Measurements from ENCODE around the gene YOD1.
"Not testable (repeated sequence)": the region's sequence is repeated elsewhere in the genome, so short reads cannot be mapped to it uniquely, and the experiment has no call there.

YOD1 gene

DNA sequence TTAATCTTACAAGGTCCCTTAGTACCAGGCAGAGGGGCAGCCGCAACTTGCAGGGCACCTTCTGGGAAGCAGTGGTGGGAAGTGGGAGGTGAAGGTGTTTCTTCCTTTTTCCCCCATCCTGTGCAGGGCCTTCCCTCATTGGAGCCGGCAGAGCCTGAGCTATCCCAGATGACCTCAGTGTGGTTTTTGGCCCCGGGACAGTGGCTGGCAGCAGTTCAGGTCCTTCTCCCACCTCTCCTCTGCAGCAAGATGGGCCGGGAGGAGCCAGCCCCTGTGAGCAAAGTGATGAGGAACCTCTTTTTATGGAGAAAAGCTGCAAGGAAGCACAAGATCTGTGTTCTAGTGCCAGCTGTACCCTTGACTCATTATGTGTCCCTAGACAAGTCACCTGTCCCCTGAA lies 8.9 kb upstream of the YOD1 start:
- H3K9me3 Mint-ChIP-seq = no peaks in the 10 kb centered on the region
- no peak for ATAC-seq
- no peak for DNase-seq
- H3K27me3 Mint-ChIP-seq = no peaks in the 10 kb centered on the region
- peaks cover 3% of the 10 kb centered on the region for H3K4me1 Mint-ChIP-seq
- H3K27ac Mint-ChIP-seq = no peak overlapping the region
- H3K4me3 Mint-ChIP-seq = no peak overlapping the region

DNA sequence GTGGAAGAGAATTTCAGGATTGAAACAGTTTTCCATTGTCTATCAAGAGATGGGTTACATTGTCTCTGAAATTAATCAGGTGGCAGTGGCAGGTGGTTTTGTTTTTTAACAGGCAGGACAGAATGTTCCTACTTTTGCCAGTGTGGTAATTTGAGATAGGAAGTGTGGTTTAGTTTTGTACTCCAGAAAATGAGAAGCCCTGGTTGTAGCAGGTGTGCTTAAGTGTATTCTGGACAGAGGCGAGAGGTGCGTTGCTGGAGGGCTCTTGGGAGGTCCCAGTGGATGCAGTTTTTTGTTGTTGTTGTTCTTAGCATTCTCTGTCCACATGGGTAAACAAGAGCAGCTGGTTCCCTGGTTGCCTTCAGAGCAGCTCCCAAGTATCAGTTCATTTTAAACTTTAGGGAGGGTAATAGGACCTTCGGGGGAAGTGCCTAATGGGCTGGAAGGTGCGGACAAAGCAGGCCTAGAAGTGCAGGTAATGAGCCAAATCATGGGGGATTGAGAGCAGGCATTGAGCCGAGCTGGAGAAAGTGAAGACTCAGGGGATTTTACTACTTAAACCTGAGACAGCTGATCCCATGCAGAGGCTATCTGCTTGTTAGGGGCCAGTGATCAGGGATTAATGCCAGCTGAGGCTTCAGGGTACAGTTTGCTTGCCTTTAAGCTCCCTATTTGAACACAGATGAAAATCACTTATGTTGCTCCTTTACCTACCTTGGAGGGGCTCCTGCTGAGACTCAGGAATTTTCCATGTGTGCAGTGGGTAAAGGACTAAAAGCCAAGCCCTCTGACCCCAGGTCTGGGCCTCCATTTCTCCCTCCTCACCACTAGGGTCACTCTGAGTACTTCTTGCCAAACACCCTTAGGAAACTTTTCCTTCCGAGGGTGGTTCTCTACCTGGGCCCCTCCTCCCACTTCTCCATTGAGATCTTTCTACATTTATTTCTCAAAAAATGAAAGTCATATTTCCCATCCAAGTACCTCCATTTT lies 8.2 kb upstream of the YOD1 start:
- Mint-ChIP-seq H3K9me3 (no peaks in the 10 kb centered on the region), H3K4me1 (peaks cover 8% of the 10 kb centered on the region), H3K27ac (no peak overlapping the region), H3K4me3 (no peak overlapping the region), H3K27me3 (no peaks in the 10 kb centered on the region)
- ATAC-seq (no peak), DNase-seq (no peak)

GRCh38 chr1:207058252-207058651 lies 7.2 kb upstream of the YOD1 start:
- peaks cover 11% of the 10 kb centered on the region for H3K4me1 Mint-ChIP-seq
- H3K27me3 Mint-ChIP-seq = no peaks in the 10 kb centered on the region
- DNase-seq (no peak), ATAC-seq (no peak)
- H3K27ac Mint-ChIP-seq = no peak overlapping the region
- H3K9me3 Mint-ChIP-seq = no peaks in the 10 kb centered on the region
- H3K4me3 Mint-ChIP-seq = no peak overlapping the region

- Mint-ChIP-seq H3K4me1 (peaks cover 25% of the 10 kb centered on the region), H3K27me3 (no peaks in the 10 kb centered on the region), H3K27ac (no peak overlapping the region), H3K9me3 (no peaks in the 10 kb centered on the region), H3K4me3 (no peak overlapping the region)
- ATAC-seq (no peak), DNase-seq (no peak)
These were observed 5.7 kb upstream of the YOD1 start for GRCh38 chr1:207056673-207057072.

GRCh38 chr1:207055386-207056001 lies 4.5 kb upstream of the YOD1 start:
- H3K27ac Mint-ChIP-seq = no peak overlapping the region
- no peak for DNase-seq
- H3K4me1 Mint-ChIP-seq = peaks cover 34% of the 10 kb centered on the region
- H3K9me3 Mint-ChIP-seq = no peaks in the 10 kb centered on the region
- no peak for ATAC-seq
- H3K27me3 Mint-ChIP-seq = no peaks in the 10 kb centered on the region
- H3K4me3 Mint-ChIP-seq = no peak overlapping the region

DNA sequence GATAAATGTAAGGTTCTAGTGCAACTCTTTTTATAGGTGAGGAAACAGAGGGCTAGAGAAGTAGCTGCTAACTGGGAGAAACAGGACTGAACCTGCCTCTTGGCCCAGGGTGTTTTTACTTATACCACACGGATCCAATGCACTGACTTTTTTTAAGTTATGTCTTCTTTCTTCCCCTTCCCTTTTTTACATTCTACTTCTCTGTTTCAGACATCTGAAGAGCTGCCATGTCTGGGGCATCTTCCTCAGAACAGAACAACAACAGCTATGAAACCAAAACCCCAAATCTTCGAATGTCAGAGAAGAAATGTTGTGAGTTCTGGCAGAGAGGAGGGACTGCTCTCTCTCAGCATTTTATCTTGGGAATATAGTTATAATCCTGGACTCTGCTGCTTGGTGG lies 3.5 kb upstream of the YOD1 start:
- Mint-ChIP-seq H3K27me3 (no peaks in the 10 kb centered on the region), H3K27ac (no peak overlapping the region), H3K4me1 (peaks cover 37% of the 10 kb centered on the region), H3K9me3 (no peaks in the 10 kb centered on the region), H3K4me3 (peak overlapping the region in 1 of 2 donors; percentile 15)
- no peak for DNase-seq
- no peak for ATAC-seq

- DNase-seq (peak; percentile 94 to 95), ATAC-seq (peak; percentile 93)
- Mint-ChIP-seq H3K4me3 (peak within 1 kb of the TSS; percentile 92 to 100), H3K9me3 (no peaks in the 10 kb centered on the region), H3K4me1 (peaks cover 46% of the 10 kb centered on the region), H3K27me3 (no peaks in the 10 kb centered on the region), H3K27ac (peak within 1 kb of the TSS; percentile 97 to 98)
These were observed 2.1 kb upstream of the YOD1 start, which contains the start of gene PFKFB2 for GRCh38 chr1:207052911-207053769. Gene PFKFB2 (plus strand): TSS chr1:207053275. CDS start chr1:207054718, 1,443 bp downstream.

- no peaks in the 10 kb centered on the region for H3K27me3 Mint-ChIP-seq
- DNase-seq (peak; percentile 90 to 91), ATAC-seq (peak; percentile 65)
- peak overlapping the region; percentile 96 to 98 for H3K27ac Mint-ChIP-seq
- no peaks in the 10 kb centered on the region for H3K9me3 Mint-ChIP-seq
- peak overlapping the region; percentile 92 to 100 for H3K4me3 Mint-ChIP-seq
- peaks cover 68% of the 10 kb centered on the region for H3K4me1 Mint-ChIP-seq
These were observed 373 bp downstream of the YOD1 start for GRCh38 chr1:207050480-207051190.

DNA sequence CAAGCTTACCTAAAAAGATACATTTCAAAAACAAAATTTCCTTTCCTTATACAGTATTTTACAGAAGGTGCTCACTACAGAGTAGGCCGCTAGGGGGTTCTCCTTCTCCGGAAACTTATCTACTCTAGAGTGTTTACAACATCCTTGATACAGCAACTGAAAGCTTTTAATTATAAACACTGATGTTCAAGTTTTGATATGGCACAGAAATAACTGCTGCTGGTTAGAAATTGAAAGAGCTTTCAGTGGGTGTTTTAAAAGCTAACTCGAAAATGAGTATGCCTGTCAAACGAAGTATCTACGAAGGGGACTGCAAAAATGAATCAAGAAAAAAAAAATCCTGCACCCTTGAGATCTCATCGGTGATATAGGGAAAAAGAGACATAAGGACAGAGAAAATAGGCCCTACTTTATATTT lies 1.0 kb downstream of the YOD1 start:
- Mint-ChIP-seq H3K27me3 (no peaks in the 10 kb centered on the region), H3K4me3 (peak overlapping the region; percentile 92 to 100), H3K9me3 (no peaks in the 10 kb centered on the region), H3K27ac (peak overlapping the region; percentile 96 to 98), H3K4me1 (peaks cover 69% of the 10 kb centered on the region)
- DNase-seq (peak in 1 of 2 donors; percentile 26), ATAC-seq (peak; percentile 38)

GRCh38 chr1:207049514-207049913 lies 1.5 kb downstream of the YOD1 start:
- H3K27ac Mint-ChIP-seq = no peak overlapping the region
- no peaks in the 10 kb centered on the region for H3K9me3 Mint-ChIP-seq
- ATAC-seq (no peak), DNase-seq (no peak)
- H3K4me1 Mint-ChIP-seq = peaks cover 69% of the 10 kb centered on the region
- H3K4me3 Mint-ChIP-seq = peak overlapping the region; percentile 92 to 100
- no peaks in the 10 kb centered on the region for H3K27me3 Mint-ChIP-seq

- Mint-ChIP-seq H3K9me3 (no peaks in the 10 kb centered on the region), H3K4me3 (peak overlapping the region in 1 of 2 donors; percentile 100)
These were observed 2.0 kb downstream of the YOD1 start for GRCh38 chr1:207049054-207049453.

GRCh38 chr1:207048041-207048440 lies 3.0 kb downstream of the YOD1 start:
- Mint-ChIP-seq H3K4me3 (no peak overlapping the region), H3K9me3 (no peaks in the 10 kb centered on the region), H3K27ac (no peak overlapping the region), H3K27me3 (no peaks in the 10 kb centered on the region), H3K4me1 (peaks cover 68% of the 10 kb centered on the region)
- DNase-seq = no peak
- ATAC-seq = no peak

More at GRCh38 chr1:207049054-207049453, 2.0 kb downstream of the YOD1 start:
- H3K4me1 Mint-ChIP-seq = peaks cover 72% of the 10 kb centered on the region
- DNase-seq (no peak), ATAC-seq (no peak)
- no peak overlapping the region for H3K27ac Mint-ChIP-seq
- H3K27me3 Mint-ChIP-seq = no peaks in the 10 kb centered on the region

DNA sequence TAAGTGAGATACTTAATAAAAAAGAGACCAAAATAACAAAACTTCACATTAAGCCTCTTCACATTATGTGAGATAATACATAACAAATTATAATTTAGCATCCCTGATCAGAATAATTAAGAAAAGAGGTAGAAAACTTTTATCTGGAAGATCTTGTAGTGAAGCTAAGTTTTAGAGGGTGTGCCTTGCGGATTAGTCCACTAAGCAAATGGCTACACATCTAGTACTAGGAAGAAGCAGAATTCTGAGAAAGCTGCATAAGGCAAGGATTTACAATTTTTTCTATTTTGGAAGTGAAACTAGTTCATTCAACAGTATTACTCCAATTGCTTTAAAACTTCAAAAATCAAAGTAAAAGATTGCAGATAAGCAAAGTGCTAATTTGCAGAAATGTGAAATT lies 3.5 kb downstream of the YOD1 start:
- H3K4me3 Mint-ChIP-seq = peak overlapping the region in 1 of 2 donors; percentile 32
- H3K4me1 Mint-ChIP-seq = peaks cover 64% of the 10 kb centered on the region
- ATAC-seq (no peak), DNase-seq (no peak)
- no peaks in the 10 kb centered on the region for H3K9me3 Mint-ChIP-seq
- H3K27me3 Mint-ChIP-seq = no peaks in the 10 kb centered on the region
- H3K27ac Mint-ChIP-seq = peak overlapping the region in 1 of 2 donors; percentile 25

GRCh38 chr1:207045453-207045852 lies 5.6 kb downstream of the YOD1 start:
- Mint-ChIP-seq H3K27ac (no peak overlapping the region), H3K27me3 (no peaks in the 10 kb centered on the region), H3K9me3 (no peaks in the 10 kb centered on the region), H3K4me1 (peaks cover 48% of the 10 kb centered on the region), H3K4me3 (no peak overlapping the region)
- no peak for ATAC-seq
- DNase-seq = no peak

DNA sequence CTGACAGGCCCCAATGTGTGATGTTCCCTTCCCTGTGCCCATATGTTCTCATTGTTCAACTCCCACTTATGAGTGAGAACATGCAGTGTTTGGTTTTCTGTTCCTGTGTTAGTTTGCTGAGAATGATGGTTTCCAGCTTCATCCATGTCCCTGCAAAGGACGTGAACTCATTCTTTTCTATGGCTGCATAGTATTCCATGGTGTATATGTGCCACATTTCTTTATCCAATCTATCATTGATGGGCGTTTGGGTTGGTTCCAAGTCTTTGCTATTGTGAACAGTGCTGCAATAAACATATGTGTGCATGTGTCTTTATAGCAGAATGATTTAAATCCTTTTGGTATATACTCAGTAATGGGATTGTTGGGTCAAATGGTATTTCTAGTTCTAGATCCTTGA lies 9.6 kb downstream of the YOD1 start:
- H3K27me3 Mint-ChIP-seq, DNase-seq, H3K27ac Mint-ChIP-seq, H3K4me3 Mint-ChIP-seq, H3K9me3 Mint-ChIP-seq, ATAC-seq: not testable (repeated sequence)
- H3K4me1 Mint-ChIP-seq = peaks cover 21% of the 10 kb centered on the region
